Measurements from ENCODE around the gene FUZ.
A peak's percentile ranks its signal among the peaks of the same experiment; 100 is the strongest.
"Not testable (repeated sequence)": the region's sequence is repeated elsewhere in the genome, so short reads cannot be mapped to it uniquely, and the experiment has no call there.

The FUZ gene

GRCh38 chr19:49829721-49830120 lies 16.6 kb upstream of the FUZ start:
- DNase-seq: no peak

- DNase-seq: no peak
Measured at GRCh38 chr19:49829200-49829599, 16.1 kb upstream of the FUZ start.

- no peak for DNase-seq
Measured at GRCh38 chr19:49827034-49827433, 13.9 kb upstream of the FUZ start.

GRCh38 chr19:49824662-49825061 lies 11.6 kb upstream of the FUZ start:
- DNase-seq: no peak

GRCh38 chr19:49823472-49823871 lies 10.4 kb upstream of the FUZ start:
- no peak for DNase-seq

GRCh38 chr19:49820125-49820524 lies 7.0 kb upstream of the FUZ start:
- DNase-seq: no peak

GRCh38 chr19:49819452-49820115 lies 6.5 kb upstream of the FUZ start:
- DNase-seq: not testable (repeated sequence)

GRCh38 chr19:49818649-49819370 lies 5.7 kb upstream of the FUZ start:
- no peak for DNase-seq

GRCh38 chr19:49817964-49818648 lies 5.0 kb upstream of the FUZ start, which contains the start of gene MED25:
Gene MED25, plus strand, starts transcription at chr19:49818289. Its CDS starts 53 bp downstream, at chr19:49818342.
- DNase-seq: peak; percentile 39

- no peak for DNase-seq
Measured at GRCh38 chr19:49816590-49816989, 3.5 kb upstream of the FUZ start.

- no peak for DNase-seq
Measured at GRCh38 chr19:49814010-49814409, 918 bp upstream of the FUZ start.

GRCh38 chr19:49812452-49812996 lies 568 bp downstream of the FUZ start:
- no peak for DNase-seq

GRCh38 chr19:49811328-49811727 lies 1.8 kb downstream of the FUZ start:
- no peak for DNase-seq

GRCh38 chr19:49809941-49810389 lies 3.1 kb downstream of the FUZ start:
- no peak for DNase-seq

- no peak for DNase-seq
Measured at GRCh38 chr19:49809160-49809940, 3.7 kb downstream of the FUZ start.

GRCh38 chr19:49808711-49809159 lies 4.4 kb downstream of the FUZ start:
- DNase-seq: no peak

GRCh38 chr19:49807904-49808675 lies 5.0 kb downstream of the FUZ start:
- DNase-seq: no peak

GRCh38 chr19:49807058-49807903 lies 5.8 kb downstream of the FUZ start:
- no peak for DNase-seq

- no peak for DNase-seq
Measured at GRCh38 chr19:49806620-49806959, 6.5 kb downstream of the FUZ start.

GRCh38 chr19:49805822-49806619 lies 7.1 kb downstream of the FUZ start:
- no peak for DNase-seq
